Inferior parietal cortex (tissue), 1 donor: Measurements from ENCODE around the gene TBX18.

Source experiments
- DNase-seq: peaks from one replicate; pipeline ENCODE4 v3.0.0-alpha.2; 2016; ENCODE audit errors: extremely low spot score

Gene TBX18

GRCh38 chr6:84772428-84773132 lies 8.2 kb upstream of the TBX18 start:
- DNase-seq: no peak

- DNase-seq: no peak
Observed at GRCh38 chr6:84771756-84772356, 7.5 kb upstream of the TBX18 start.

GRCh38 chr6:84771125-84771755 lies 6.8 kb upstream of the TBX18 start:
- DNase-seq: no peak

GRCh38 chr6:84770521-84770920 lies 6.1 kb upstream of the TBX18 start:
- DNase-seq: no peak

- no peak for DNase-seq
Observed at GRCh38 chr6:84769306-84769705, 4.9 kb upstream of the TBX18 start.

- no peak for DNase-seq
Observed at GRCh38 chr6:84768442-84769174, 4.2 kb upstream of the TBX18 start.

GRCh38 chr6:84767526-84768201 lies 3.3 kb upstream of the TBX18 start:
- no peak for DNase-seq

- DNase-seq: no peak
Observed at GRCh38 chr6:84766799-84767525, 2.6 kb upstream of the TBX18 start.

GRCh38 chr6:84766118-84766798 lies 1.9 kb upstream of the TBX18 start:
- DNase-seq: no peak

GRCh38 chr6:84763886-84764331 lies 489 bp downstream of the TBX18 start:
- DNase-seq: no peak

GRCh38 chr6:84763003-84763885 lies 1.2 kb downstream of the TBX18 start:
- DNase-seq: peak; percentile 17

GRCh38 chr6:84762220-84763002 lies 2.0 kb downstream of the TBX18 start:
- no peak for DNase-seq

- no peak for DNase-seq
Observed at GRCh38 chr6:84758486-84758885, 5.9 kb downstream of the TBX18 start.

- no peak for DNase-seq
Observed at GRCh38 chr6:84756877-84757276, 7.5 kb downstream of the TBX18 start.

- no peak for DNase-seq
Observed at GRCh38 chr6:84756466-84756865, 7.9 kb downstream of the TBX18 start.

- no peak for DNase-seq
Observed at GRCh38 chr6:84753173-84753572, 11.2 kb downstream of the TBX18 start.

GRCh38 chr6:84752118-84752850 lies 12.1 kb downstream of the TBX18 start:
- DNase-seq: no peak

GRCh38 chr6:84749181-84749580 lies 15.2 kb downstream of the TBX18 start:
- DNase-seq: no peak
